NCI-H82 treated with DMSO at 0.1 percent for 48 hours (cell line): ENCODE data around the gene MYO16.

ENCODE experiments used
- DNase-seq: peaks from one replicate; lab custom pipeline; 2025; ENCODE audit not compliant: unreplicated experiment; lab: John Stamatoyannopoulos, UW

The MYO16 gene

GRCh38 chr13:108629181-108629752 is at the start of gene MYO16:
Gene MYO16 (plus strand): TSS chr13:108629611. CDS start chr13:108629845, 234 bp downstream.
- no peak for DNase-seq

- no peak for DNase-seq
Observed at GRCh38 chr13:108586826-108587225, 42.6 kb upstream of the MYO16 start.

GRCh38 chr13:108588516-108588915 is 40.9 kb upstream of the MYO16 start:
- DNase-seq: no peak

GRCh38 chr13:108594153-108594552 is 35.3 kb upstream of the MYO16 start:
- DNase-seq: no peak

- DNase-seq: peak; percentile 30
Observed at GRCh38 chr13:108595436-108596274, 33.8 kb upstream of the MYO16 start.

- no peak for DNase-seq
Observed at GRCh38 chr13:108597943-108598342, 31.5 kb upstream of the MYO16 start.

GRCh38 chr13:108606424-108606823 is 23.0 kb upstream of the MYO16 start:
- DNase-seq: no peak

- peak; percentile 9 for DNase-seq
Observed at GRCh38 chr13:108609353-108609752, 20.1 kb upstream of the MYO16 start.

- DNase-seq: no peak
Observed at GRCh38 chr13:108610507-108610906, 18.9 kb upstream of the MYO16 start.

- DNase-seq: no peak
Observed at GRCh38 chr13:108615241-108615640, 14.2 kb upstream of the MYO16 start.

- DNase-seq: no peak
Observed at GRCh38 chr13:108618233-108618632, 11.2 kb upstream of the MYO16 start.

GRCh38 chr13:108621462-108621861 is 7.9 kb upstream of the MYO16 start:
- DNase-seq: no peak

GRCh38 chr13:108624108-108624507 is 5.3 kb upstream of the MYO16 start:
- DNase-seq: no peak

GRCh38 chr13:108624979-108625378 is 4.4 kb upstream of the MYO16 start:
- DNase-seq: no peak

GRCh38 chr13:108629988-108630387 is 577 bp downstream of the MYO16 start:
- no peak for DNase-seq

GRCh38 chr13:108632649-108633167 is 3.3 kb downstream of the MYO16 start:
- no peak for DNase-seq

- no peak for DNase-seq
Observed at GRCh38 chr13:108638901-108639300, 9.5 kb downstream of the MYO16 start.

GRCh38 chr13:108643646-108644353 is 14.4 kb downstream of the MYO16 start:
- DNase-seq: no peak

GRCh38 chr13:108645376-108645775 is 16.0 kb downstream of the MYO16 start:
- DNase-seq: no peak

GRCh38 chr13:108650271-108650670 is 20.9 kb downstream of the MYO16 start:
- no peak for DNase-seq

GRCh38 chr13:108656742-108657141 is 27.3 kb downstream of the MYO16 start:
- DNase-seq: no peak

GRCh38 chr13:108657519-108657918 is 28.1 kb downstream of the MYO16 start:
- no peak for DNase-seq
